Measurements from ENCODE around the gene FMN1.

The FMN1 gene

GRCh38 chr15:33132233-33132580 lies 62.3 kb downstream of the FMN1 start:
- TF ChIP-seq TAF1 (IDR thresholded peaks at IDR 0.05; ENCODE audit: borderline replicate concordance, low read depth, low read length) (no peak), POLR2A (IDR thresholded peaks at IDR 0.05; ENCODE audit: low read depth, low read length) (no peak), POLR2AphosphoS5 (IDR thresholded peaks at IDR 0.05; ENCODE audit: low read depth, low read length) (no peak)
- no peak for DNase-seq (ENCODE audit: insufficient read length)
- no peak for FAIRE-seq

GRCh38 chr15:33131552-33132232 lies 62.8 kb downstream of the FMN1 start:
- FAIRE-seq (no peak), DNase-seq (ENCODE audit: insufficient read length) (no peak)
- no peak for TF ChIP-seq POLR2AphosphoS5 (IDR thresholded peaks at IDR 0.05; ENCODE audit: low read depth, low read length)

DNA sequence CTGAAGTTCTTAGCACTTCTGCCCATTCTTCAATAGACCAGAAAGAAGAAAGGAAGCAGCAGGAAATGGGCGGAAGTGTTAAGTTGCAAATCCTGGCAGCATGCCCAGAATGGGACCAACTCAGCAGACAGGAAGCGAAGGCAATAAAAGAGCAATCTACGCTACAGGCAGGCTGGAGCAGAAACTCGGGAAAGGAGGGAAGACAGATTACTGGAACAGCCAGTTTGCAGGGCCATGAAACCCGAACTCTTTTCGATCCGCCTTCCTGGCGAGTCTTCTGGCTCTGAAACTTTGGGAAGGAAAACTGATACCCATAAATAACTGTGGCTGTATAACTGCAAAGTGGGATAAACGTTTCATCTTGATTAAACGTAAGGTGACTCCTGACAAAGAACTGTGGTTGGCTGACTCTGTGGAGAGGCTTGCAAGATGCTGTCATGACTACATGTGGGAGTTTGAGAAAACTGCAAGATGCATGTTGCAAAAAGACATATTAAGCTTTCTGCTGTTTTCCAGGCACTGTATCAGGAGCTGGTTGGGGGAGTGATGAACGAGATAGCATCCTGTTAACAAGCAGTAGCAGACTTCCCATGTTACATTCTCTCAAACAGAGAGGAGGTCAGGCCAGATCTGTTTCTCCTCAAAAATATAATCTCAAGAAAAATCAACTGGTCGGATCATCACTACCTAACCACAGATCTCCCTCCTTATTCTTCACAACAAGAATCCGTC lies 67.8 kb downstream of the FMN1 start:
- TF ChIP-seq POLR2AphosphoS5 (IDR thresholded peaks at IDR 0.05; ENCODE audit: low read depth, low read length) (no peak), TAF1 (IDR thresholded peaks at IDR 0.05; ENCODE audit: borderline replicate concordance, low read depth, low read length) (no peak), POLR2A (IDR thresholded peaks at IDR 0.05; ENCODE audit: low read depth, low read length) (no peak)
- DNase-seq (ENCODE audit: insufficient read length) (no peak), FAIRE-seq (no peak)

DNA sequence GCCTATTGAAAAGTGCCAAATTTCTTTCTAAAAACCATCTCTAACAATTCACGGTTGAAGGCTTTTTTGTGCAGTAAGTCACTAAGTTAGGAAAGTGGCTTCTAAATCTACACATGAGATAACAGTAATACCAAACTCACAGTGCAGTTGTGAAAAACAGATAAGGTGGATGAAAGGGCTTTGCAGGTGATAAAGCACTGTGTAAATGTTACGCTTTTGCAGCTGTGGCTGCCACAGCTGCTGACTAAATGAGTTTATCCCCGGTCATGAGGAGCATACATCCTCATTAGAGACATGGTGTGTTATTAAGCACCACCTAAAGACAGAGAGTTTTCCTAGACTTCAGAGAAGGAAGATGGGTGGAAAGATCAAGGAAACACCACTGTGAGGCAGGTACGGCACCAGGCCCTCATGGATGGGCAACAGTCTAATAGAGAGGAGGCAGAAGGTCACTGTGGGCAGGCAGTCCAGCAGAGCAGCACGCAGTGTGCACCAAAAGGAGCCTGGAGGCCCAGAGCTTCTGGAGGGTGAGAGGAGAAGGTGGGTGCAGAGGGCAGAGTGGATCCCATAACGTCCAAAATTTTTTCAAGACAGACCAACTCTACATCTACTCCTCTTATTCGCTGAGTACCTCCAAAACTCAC lies 68.5 kb downstream of the FMN1 start:
- TF ChIP-seq POLR2AphosphoS5 (IDR thresholded peaks at IDR 0.05; ENCODE audit: low read depth, low read length): no peak
- TF ChIP-seq POLR2A (IDR thresholded peaks at IDR 0.05; ENCODE audit: low read depth, low read length): no peak
- no peak for TF ChIP-seq TAF1 (IDR thresholded peaks at IDR 0.05; ENCODE audit: borderline replicate concordance, low read depth, low read length)
- FAIRE-seq (no peak), DNase-seq (ENCODE audit: insufficient read length) (no peak)

DNA sequence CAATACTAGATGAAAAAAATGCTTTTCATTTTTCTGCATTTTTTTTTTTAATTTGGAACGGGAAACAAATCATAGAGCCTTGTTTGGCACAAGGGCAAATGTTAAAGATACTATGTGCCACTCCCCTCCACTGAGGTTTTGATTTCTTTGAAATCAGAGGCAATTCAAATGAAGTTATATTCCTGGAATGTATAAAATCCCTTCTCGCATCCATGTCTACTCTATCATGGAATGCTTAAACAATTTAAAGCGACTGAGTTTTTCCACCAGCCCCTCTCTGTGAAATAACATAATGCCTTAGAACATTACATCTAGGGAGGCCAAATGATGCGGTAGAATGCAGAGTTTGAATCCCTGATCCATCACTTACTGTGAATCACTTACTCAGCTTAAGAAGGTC lies 69.7 kb downstream of the FMN1 start:
- TF ChIP-seq POLR2AphosphoS5 (IDR thresholded peaks at IDR 0.05; ENCODE audit: low read depth, low read length): no peak
- TF ChIP-seq TAF1 (IDR thresholded peaks at IDR 0.05; ENCODE audit: borderline replicate concordance, low read depth, low read length): no peak
- no peak for TF ChIP-seq POLR2A (IDR thresholded peaks at IDR 0.05; ENCODE audit: low read depth, low read length)
- FAIRE-seq (no peak), DNase-seq (ENCODE audit: insufficient read length) (no peak)

DNA sequence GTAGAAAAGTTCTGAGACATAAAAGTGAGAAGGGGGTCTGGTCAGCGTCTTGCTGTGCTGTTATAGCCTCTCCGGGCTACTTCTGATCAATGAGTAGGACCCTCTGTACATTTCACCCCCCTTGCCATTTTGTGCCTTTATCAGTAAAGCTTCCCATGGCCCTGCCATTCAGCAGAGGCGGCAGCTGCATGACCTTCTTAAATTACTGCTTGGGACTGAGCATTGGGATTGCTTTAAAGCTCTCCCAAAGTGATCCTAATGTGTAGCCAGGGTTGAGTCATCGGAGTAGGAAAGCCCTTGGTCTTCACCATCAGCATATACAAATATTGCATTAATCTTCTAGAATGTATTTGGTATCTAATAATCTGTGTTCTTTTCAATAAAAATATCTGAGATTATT lies 70.2 kb downstream of the FMN1 start:
- FAIRE-seq (no peak), DNase-seq (ENCODE audit: insufficient read length) (no peak)
- no peak for TF ChIP-seq TAF1 (IDR thresholded peaks at IDR 0.05; ENCODE audit: borderline replicate concordance, low read depth, low read length)
- TF ChIP-seq POLR2A (IDR thresholded peaks at IDR 0.05; ENCODE audit: low read depth, low read length): no peak
- no peak for TF ChIP-seq POLR2AphosphoS5 (IDR thresholded peaks at IDR 0.05; ENCODE audit: low read depth, low read length)

DNA sequence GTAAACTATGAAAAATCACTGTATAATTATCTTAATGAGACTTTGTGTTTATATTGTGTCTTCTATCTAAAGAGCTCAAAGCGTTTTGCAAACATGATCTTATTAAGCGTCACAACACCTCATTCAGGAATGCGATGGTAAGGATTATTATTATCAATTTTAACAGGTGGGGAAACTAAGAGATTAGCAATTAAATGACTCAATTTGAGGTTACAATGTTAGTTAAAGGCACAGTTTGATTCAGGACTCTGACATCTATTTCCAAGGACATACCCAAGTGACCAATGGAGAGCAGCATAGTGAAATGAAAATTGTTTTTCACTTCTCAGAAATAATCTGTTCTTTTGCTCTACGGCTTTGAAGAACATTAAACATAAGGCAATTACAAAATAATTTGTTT lies 74.6 kb downstream of the FMN1 start:
- no peak for FAIRE-seq
- TF ChIP-seq POLR2A (IDR thresholded peaks at IDR 0.05; ENCODE audit: low read depth, low read length): no peak
- TF ChIP-seq TAF1 (IDR thresholded peaks at IDR 0.05; ENCODE audit: borderline replicate concordance, low read depth, low read length): no peak
- no peak for TF ChIP-seq POLR2AphosphoS5 (IDR thresholded peaks at IDR 0.05; ENCODE audit: low read depth, low read length)
- no peak for DNase-seq (ENCODE audit: insufficient read length)

DNA sequence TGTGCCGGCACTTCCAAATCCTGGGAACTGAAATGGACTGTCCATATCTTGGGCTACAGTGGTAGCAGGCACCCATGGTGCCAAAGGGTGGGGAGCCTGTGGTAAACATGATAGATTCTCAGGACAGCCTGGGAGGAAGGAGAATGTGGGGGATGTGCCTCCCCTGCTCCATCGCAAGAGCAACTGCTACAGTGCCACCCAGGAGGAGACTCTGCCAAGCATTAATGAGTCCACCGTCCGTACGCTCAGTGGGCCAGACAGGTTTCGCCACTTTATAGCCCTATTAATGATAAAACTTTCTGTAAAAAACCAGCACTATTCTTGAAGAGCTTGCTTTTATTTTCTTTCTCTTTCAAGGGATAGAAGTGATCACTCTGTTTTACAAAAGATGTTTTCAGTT lies 75.2 kb downstream of the FMN1 start:
- no peak for FAIRE-seq
- TF ChIP-seq TAF1 (IDR thresholded peaks at IDR 0.05; ENCODE audit: borderline replicate concordance, low read depth, low read length): no peak
- TF ChIP-seq POLR2AphosphoS5 (IDR thresholded peaks at IDR 0.05; ENCODE audit: low read depth, low read length): no peak
- no peak for TF ChIP-seq POLR2A (IDR thresholded peaks at IDR 0.05; ENCODE audit: low read depth, low read length)
- DNase-seq (ENCODE audit: insufficient read length): no peak

DNA sequence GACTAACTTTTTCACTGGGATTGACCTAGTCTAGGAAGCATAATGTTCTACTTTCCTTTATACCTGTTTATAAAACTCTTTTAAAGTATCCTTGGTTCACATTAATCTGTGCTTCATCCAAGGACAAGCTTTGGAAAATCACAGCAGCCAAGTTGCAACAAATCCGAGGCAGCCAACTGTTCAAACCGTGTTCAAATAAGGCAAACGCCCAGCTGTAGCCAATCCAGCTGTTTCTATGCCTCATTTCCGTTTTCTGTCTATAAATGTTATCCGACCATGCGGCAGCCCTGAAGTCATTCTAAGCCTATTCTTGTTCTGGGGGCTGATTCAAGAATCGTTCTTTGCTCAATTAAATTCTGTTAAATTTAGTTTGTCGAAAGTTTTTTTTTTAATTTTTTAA lies 78.3 kb downstream of the FMN1 start:
- FAIRE-seq: no peak
- no peak for DNase-seq (ENCODE audit: insufficient read length)
- TF ChIP-seq POLR2AphosphoS5 (IDR thresholded peaks at IDR 0.05; ENCODE audit: low read depth, low read length) (no peak), POLR2A (IDR thresholded peaks at IDR 0.05; ENCODE audit: low read depth, low read length) (no peak), TAF1 (IDR thresholded peaks at IDR 0.05; ENCODE audit: borderline replicate concordance, low read depth, low read length) (no peak)

DNA sequence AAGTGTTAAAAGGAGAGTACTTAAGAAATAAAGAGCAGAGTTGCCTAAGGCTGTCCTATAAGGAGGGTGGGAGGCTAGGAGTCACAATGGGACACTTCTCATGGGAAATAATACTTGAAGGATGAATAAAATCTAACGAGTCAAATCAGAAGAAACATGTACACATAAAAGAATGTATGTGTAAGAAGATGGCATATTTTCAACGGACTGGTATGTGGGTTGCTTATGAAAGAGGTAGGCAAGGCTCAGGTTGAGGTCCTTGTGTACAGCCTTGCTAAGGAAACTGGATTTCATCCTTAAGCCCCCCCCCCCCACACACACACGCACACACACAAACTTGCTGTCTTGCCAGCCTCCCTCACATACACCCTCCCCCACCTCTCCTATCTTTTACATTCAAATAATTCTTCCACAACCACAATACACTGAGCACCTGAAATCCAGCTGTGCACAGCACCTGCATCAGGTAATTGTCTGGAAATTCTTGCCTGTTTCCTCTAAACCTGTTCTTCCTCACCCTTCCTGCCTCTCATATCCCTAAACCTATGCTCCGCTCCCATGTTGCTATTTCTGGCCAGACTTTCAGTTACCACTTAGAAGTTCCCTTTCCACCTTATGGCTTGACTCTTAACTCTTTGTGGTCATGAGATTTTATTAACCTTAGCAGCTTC lies 79.2 kb downstream of the FMN1 start:
- TF ChIP-seq POLR2AphosphoS5 (IDR thresholded peaks at IDR 0.05; ENCODE audit: low read depth, low read length) (no peak), POLR2A (IDR thresholded peaks at IDR 0.05; ENCODE audit: low read depth, low read length) (no peak), TAF1 (IDR thresholded peaks at IDR 0.05; ENCODE audit: borderline replicate concordance, low read depth, low read length) (no peak)
- FAIRE-seq: no peak
- DNase-seq (ENCODE audit: insufficient read length): no peak

- FAIRE-seq (no peak), DNase-seq (ENCODE audit: insufficient read length) (no peak)
- TF ChIP-seq TAF1 (IDR thresholded peaks at IDR 0.05; ENCODE audit: borderline replicate concordance, low read depth, low read length) (no peak), POLR2A (IDR thresholded peaks at IDR 0.05; ENCODE audit: low read depth, low read length) (no peak), POLR2AphosphoS5 (IDR thresholded peaks at IDR 0.05; ENCODE audit: low read depth, low read length) (no peak)
These were observed 80.2 kb downstream of the FMN1 start for GRCh38 chr15:33114374-33114717.

Data from GM12892 (cell line).